C4-2B (cell line): Measurements from ENCODE around the gene MATN1.
"Not testable (repeated sequence)": the region's sequence is repeated elsewhere in the genome, so short reads cannot be mapped to it uniquely, and the experiment has no call there.

Source experiments
- ZFX ChIP-seq: fragments of 450-650 bp; IDR thresholded peaks from 2 replicates; pipeline ENCODE4 v1.6.1; 2017
- TF ChIP-seq, protein P1 (sequence below): fragments of 450-650 bp; conservative IDR thresholded peaks from 2 replicates; pipeline ENCODE4 v1.5.1; 2017; ENCODE audit warnings: mild to moderate bottlenecking

GRCh38 chr1:30688516-30688915, 34.9 kb downstream of the MATN1 start:
- TF ChIP-seq, protein P1, sequence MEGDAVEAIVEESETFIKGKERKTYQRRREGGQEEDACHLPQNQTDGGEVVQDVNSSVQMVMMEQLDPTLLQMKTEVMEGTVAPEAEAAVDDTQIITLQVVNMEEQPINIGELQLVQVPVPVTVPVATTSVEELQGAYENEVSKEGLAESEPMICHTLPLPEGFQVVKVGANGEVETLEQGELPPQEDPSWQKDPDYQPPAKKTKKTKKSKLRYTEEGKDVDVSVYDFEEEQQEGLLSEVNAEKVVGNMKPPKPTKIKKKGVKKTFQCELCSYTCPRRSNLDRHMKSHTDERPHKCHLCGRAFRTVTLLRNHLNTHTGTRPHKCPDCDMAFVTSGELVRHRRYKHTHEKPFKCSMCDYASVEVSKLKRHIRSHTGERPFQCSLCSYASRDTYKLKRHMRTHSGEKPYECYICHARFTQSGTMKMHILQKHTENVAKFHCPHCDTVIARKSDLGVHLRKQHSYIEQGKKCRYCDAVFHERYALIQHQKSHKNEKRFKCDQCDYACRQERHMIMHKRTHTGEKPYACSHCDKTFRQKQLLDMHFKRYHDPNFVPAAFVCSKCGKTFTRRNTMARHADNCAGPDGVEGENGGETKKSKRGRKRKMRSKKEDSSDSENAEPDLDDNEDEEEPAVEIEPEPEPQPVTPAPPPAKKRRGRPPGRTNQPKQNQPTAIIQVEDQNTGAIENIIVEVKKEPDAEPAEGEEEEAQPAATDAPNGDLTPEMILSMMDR, result not testable (repeated sequence)
- not testable (repeated sequence) for TF ChIP-seq ZFX
